CD4-positive, alpha-beta T cell treated with Interleukin-6 for 4 hours (primary cell): ENCODE results near the gene BCAT1.

Experiments used
- DNase-seq: peaks from one replicate; pipeline ENCODE4 v3.0.0-alpha.2; 2020; ENCODE audit warnings: mixed read lengths

BCAT1 gene

DNA sequence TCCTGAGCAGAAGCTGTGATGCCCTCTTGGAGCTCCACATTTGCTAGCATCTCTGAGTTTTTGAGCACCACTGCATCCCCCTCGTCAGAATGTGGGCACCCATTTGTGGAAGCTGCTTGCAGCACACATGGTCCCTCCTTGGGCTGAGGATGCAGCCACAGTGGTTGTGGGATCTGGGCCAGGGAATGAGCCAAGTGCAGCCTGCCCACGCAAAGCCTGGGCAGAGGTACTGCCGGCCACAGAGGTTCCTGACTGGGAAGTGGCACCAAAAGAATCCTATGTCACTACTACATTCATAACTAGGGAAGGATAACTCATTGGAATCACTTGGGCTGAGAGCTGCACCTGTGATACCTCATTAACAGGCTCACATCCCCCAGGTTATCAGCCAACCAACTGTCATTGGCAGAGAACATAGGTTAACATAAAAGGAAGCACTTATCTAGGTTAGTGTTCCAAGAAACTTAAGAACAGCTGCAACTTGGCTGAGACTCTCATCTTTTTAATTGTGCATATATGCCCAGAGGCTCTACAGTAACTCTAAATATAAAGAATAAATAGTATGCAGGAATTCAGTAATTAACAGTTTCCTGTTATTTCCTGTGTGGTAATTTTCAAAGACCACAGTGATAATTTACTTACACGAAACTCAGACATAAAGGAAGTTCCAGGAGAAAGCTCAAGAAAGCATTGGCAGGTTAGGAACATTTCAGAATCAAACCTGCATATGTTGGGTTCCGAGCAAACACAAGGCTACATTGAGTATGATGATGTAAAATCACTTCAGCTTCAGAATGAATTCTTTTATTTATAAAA lies 145.3 kb downstream of the BCAT1 start:
- no peak for DNase-seq

DNA sequence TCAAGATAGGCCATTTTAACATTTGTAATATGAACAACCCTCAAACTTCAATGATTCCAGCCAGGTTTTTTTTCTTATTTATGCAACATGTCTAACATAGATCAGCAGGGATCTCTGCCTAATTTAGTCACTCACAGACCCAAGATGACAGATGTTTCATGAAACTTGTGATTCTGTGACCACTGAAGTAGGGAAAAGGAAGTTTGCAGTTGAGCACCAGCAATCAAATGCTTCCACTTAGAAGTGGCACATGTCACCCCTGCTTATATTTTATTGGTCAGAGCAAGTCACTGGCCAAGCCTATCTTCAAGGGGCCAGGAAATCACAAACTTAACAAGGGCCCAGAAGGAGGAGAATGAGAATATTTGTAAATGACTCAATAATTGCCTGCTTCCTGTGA lies 150.6 kb downstream of the BCAT1 start:
- no peak for DNase-seq

DNA sequence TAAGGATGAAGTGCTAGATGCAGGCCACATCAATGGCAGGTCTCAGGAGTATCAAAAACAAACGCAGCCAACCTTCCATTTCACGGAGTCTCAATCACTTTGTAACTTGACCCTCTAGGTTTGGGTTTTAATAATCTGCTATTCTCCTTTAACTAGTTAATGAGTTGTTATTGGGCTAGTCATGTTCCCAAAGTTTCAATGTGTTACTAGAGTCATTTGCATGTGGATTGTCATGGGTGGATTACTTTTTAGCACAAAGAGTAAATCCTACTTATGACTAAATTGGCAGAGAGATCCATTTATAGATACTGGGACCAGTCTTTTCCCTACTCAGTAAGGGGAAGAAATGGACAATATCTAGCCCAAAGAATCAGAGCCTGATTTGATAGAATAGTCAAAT lies 151.0 kb downstream of the BCAT1 start:
- no peak for DNase-seq

DNA sequence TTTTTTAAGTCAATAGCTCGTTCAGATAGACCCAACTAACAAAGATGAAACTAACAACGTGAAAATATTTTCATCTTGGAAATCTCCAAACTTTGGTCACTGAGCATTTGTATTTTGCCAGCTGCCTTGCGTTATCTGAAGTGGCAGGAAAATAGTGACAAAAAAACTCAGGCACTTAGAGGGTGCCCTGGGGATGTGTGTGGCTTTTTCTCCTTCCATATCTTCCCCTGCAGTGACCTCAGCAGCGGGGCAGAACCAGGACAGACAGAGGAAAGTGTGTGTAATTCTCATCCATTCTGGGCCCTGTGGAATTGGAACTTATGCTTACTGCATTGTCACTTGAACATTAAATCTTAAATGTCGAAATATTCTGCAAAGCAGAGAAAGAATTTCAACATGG lies 152.0 kb downstream of the BCAT1 start:
- no peak for DNase-seq

DNA sequence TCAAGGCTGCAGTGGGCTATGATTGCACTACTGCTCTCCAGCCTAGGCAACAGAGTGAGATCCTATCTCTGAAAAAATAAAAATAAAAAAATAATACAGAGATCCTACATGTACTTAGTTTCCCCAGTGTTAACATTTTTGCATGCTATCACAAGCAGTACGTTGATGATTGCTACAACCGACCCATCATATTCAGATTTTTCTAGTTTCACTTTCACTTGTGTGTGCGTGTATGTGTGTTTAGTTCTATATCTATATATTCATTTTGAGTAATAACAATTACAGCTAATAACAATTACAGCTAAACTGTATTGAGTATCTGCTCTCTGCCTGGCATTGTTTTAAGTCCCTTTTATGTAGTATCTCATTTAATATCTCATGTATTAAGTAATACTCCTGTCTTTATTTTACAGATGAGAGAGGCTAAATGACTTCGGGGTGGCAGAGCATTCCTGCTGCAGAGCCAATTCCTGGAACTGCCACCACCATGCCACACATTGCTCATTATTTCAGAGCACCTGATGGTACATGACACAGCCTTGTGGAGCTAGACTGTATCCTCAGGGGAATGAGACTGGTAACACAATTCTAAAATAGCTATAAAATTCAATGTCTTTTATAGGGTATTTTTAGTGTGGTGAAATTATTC lies 153.1 kb downstream of the BCAT1 start:
- peak; percentile 3 for DNase-seq

DNA sequence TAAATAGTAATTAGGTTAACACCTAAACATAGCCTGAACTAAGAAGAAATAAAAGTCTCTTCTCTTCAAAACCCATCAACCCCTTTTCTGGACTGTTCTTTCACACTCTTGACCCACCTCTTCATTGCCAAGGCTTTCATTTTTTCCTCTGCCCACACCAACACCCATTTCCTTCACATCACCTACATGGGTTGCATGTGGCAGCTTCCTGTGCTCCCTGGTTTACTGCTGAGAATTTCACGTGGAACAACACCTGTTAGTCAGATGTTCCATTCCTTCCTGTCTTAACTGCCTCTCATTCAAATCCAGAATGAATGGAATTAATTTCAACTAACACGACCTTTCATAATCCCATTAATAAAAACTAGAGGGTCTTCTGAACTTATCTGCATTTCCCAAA lies 157.3 kb downstream of the BCAT1 start:
- DNase-seq, result no peak

DNA sequence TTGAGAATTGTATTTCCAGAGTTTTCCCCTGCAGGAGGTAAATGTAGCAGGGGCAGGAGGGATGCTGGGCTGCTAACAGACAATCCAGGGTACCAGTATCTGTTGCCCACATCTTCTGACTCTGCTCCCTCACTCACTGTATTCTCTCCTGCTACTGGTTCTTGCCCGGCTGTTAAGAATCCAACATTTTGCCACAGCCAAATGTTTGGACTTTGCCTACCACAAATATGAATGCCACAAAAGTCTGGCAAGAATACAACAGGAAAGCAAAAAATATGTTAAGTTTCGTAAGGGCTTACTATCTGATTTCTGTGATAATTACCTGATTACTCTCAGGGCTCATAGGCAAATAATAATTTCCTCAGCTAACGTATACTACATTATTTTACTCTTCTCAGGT lies 160.0 kb downstream of the BCAT1 start:
- no peak for DNase-seq

DNA sequence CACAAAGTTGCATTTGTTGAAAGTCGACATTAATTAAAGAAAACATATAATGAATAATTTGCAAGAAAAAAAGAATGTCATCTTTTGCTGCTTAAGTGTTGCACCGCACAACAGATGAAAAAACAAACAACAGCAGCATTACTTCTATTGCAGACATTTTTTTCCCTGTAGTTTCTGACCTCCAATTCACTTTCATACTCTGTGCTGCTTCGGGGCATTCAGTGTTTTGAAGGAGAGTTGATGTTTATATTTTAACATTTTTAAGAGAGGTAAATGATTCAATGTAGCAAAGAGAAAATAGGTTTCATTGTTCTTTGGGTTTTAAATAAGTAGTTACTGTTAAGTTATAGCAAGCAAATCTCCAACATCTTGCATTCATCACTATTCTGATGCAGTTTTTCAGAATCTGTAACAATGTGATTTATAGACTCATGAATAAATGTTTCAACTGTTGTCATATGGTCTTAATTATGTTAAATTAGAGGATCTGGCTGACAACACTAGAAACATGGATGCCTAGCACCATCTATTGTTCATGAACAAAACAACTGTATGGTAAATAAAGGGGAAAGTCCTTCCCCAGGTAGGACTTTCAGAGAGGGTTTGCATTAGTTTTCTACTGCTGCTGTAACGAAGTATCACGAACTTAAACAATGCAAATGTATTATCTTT lies 168.1 kb downstream of the BCAT1 start:
- no peak for DNase-seq

DNA sequence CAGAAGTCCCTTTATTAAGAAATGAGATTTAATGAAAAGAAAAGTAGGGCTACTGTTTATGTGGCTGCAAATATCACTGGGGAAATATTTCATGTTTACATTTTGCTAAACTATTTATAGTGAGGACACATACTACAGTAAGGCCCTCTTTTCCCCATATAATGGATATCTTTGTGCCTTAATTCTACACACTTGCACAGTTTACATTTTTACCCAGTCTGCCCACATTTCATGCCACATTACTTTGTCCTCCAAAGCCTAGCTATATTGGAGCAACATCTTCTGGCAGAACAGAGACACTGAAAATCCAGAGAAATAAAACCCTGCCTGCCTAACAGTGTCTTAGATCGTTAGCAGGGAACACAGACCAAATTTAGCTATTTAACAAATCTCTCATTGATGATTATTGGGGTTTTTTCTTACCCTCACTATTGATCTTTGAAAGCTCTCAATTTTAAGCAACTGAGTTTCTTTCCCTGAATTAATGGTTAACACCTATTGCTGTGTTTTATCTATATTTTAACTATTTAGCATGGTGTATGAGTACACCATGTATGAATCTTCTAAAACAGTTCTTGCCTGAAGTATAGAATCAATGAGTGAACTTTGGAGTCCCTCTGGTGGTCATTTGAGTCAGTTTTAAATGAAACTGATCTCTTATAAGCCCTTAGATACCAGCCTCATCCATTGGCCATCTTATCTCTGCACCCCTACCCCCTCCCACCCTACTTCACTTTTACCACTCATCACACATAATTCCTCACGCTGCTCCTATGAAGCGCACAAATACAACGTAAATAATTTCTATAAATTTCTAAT lies 170.2 kb downstream of the BCAT1 start:
- DNase-seq, result no peak

DNA sequence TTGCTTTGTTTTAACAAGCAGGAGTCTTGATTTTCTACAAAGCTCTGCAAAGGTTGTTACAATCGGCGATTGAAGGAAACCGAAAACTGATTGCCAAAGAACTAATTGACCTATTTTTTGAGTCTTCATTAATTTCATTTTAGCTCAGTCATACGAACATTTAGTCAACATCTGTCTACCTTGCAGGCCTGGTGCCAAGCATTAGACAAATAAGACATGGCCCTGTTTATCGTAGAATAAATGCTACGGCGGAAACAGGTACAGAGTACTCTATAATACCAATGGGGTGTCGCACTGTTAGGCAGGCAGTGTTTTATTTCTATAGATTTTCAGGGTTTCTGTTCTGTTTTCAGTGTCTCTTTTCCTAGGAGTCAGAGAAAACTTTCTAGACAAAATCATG lies 171.5 kb downstream of the BCAT1 start:
- DNase-seq, result no peak

DNA sequence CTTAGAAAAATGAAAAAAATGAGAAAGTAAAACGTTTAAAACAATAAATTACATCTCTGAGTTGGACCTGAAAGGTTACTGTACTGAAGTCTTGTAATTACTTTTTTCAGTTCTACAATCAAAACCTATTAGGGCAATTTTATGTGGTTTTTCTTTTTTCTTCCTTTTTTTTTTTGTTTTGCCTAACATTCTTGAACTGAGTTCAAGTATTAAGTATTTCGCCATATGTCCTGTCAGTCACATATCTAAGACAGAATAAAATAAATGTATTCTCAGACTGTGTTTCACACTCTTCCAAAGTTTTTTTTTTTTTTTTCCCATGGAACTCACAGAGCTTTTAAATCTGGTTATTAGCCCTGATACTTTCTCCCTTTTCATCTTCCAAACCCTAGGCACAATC lies 172.0 kb downstream of the BCAT1 start:
- DNase-seq, result no peak

DNA sequence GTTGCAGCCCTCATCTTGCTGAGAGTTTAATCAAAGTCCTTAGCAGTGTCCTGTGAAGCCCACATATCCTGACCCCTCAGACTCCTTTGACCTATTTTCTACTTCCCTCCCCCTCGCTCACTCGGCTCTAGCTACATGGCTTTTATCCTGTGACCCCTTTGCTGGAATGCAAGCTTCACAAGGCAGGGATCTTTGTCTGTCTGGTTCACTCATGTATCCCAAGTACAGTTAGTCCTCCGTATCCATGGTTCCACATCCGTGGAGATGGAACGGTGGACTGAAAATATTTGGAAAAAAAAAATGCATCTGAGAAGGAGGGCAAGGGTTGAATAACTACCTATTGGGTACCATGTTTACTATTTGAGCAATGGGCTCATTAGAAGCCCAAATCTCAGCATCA lies 173.8 kb downstream of the BCAT1 start:
- DNase-seq, result no peak

DNA sequence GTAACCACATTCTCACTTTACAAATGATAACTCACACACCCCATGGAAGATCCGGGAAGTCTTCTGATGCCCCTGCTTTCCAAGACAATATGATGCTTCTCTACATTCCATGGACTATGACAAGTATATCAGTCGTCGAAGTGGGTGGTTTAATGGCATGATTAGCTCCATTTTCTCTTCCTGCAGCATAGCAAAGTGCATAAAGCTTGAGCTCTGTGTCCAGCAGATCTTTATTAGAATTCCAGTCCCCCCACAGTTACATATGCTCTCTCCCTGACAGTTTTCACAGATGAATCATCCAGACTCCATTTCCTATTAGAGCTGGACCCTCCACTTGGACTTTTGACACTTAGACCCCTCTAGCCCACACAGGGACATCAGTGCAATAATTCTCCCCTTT lies 174.9 kb downstream of the BCAT1 start:
- no peak for DNase-seq

DNA sequence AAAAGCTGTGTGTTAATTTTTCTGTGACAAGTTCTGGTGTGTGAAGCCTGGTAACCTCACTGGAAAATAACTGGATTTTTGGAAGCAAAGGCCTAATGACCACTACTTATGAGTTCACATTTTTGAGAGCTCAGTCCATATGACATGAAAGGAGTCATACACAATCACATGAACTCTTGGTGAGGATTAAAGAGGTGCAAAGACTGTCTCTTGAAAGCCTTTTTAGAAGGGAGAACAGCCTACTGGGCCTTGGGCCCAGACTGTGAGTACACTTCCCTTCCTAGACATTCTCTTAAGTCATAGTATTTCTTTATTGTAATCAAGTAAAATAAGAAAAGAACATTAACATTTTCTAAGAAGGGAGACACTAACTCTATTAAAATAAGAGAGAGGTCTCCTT lies 176.1 kb downstream of the BCAT1 start:
- no peak for DNase-seq

DNA sequence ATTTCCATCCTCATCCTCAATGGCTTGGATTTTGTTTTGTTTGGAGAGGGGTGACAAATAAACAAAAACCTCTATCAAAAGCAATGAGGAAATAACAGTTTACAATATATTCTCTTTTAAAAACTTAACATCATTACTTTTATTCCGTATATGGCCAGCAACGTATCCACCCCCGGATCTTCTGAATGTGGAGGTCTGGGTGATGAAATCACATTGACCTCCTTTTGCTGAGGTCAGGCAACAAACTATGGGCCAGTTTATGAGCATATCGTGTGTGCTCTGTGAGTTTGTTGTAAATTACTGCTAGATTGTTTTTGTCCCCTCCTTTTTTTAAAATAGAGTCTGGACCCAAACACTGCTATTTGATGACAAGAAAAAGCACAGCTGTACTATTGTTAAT lies 178.1 kb downstream of the BCAT1 start:
- DNase-seq, result no peak

DNA sequence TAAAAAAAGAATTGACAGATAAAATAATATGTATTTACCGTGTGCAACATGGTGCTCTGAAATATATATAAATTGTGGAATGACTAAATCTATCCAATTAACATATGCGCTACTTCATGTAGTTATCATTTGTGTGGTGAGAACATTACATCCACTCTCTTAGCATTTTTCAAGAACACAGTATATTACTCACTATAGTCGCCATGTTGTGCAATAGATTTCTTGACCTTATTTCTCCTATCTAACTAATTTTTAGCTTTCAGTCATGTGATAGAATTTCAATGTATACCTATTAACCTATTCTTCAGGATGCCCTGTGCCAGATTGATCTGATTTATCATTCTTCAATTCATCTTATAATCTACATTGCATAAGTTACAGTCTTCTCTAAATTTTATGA lies 178.6 kb downstream of the BCAT1 start:
- no peak for DNase-seq

DNA sequence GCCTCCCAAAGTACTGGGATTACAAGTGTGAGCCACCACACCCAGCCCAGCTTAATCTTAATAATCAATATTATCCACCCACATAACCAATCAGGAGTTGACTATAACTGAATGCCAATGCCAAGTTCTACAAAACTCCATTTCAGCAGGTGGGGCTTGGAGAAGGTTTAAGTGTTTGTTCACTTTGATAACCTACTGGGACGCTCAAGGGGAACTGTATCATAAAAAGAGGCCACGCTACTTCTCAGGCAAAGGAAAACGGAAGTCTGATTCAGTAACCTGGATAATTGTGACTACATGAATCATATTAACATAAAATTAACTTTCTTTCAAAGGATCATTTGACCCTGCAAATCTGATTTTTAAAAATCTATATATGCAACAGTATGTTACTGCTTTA lies 179.2 kb downstream of the BCAT1 start:
- DNase-seq, result no peak

DNA sequence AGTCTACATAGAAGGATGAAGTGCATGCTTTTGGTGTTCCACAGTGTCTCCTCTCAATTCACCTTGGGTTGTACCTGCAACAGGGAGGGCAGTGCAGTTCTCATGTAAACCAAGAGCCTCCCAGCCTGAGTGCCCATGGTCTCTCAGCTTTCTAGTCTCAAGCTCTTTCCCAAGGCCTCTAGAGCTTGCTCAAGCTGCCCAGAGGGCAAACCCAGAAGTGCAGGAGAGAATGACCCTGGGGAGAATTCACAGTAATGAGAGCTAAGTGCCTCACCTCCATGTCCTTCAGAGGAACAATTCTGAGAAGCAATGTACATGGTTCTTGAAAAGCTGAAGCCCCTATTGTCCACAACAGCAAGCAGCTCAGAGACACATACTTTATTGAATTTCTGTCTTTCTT lies 180.5 kb downstream of the BCAT1 start:
- no peak for DNase-seq

DNA sequence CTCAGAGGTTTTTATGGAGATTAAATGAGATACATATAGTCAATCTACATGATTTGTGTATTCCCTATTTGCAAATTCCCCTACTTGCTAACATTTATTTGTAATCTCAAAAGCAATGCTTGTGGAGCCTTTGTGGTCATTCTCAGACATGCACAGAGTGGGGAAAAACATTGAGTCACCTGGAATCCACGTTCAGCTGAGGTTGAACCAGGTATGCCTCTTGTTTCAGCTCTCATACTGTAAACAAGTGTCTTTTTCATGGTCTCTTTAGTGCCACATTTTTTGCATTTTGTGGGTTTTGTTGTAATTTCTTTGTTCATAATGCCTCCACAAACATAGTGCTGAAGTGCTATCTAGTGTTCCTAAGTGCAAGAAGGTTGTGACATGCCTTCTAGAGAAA lies 181.9 kb downstream of the BCAT1 start:
- no peak for DNase-seq

DNA sequence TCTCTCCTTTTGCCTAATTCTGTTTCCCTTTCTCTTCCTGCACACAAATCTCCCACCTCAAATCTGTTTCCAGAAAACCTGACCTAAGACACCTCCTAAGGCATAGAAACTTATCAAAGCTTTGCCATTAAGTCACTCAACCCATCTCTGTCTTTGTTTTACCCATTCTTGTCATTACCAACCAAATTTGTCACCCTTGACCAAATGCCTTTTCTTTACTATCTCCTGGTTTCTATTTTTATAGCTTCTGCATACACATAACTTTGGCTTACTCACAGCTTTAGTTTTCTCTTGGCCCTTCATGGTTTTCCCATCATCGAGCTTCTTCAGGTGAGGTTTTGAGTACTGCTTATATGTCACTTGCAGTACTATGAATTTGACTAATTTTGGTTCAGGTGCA lies 184.2 kb downstream of the BCAT1 start:
- DNase-seq, result no peak

DNA sequence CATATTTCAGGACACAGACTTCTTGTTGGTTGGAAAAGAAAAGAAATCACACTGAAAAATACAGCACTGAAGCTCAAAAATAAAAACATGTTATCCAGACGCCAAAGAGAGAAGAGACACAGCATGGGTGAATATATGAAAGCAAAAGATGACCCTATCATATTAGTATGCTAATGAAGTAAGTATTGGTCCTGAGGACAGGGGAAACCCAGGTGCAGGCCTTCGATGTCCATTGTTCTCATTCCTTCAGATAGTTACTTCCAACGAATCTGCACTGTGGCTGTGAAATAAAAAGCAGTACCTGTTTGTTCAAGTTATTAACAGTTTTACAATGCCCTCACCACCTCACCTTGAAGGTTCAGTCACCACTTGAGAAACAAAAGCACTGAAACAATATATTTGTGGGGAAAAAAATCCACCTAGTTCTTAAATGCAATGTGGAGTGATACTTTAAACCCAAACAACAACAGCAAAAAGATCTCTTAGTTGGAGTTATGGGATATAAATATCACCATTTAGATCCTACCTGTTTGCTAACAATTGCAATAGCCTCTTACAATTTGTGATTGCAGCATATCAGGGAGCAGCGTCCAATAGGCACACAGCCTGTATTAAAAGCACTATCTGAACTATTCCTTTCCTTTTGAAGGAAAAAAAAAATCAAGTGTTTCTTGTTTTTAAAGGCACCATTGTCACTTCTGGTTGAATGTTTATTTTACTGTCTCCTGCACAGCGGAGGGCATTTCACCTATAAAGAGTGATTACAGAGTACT lies 188.1 kb downstream of the BCAT1 start:
- DNase-seq, result no peak

DNA sequence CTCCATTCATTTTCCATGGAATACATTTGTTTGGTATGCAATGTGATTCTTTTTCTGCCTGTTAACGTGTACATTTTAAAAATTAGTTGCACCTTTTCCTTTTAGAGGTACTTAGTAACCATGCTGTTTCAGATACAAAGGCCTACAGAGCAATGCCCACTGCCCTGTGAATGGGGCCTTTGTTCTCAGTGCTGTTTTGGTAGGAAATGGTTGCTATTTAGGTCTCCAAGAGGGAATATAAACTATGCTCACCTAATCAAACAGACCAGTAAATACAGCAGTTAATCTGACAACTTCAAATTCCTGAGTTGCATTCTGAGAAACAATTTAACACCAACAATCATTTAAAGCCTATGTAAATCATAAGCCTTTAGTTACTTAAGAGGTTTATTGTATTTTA lies 188.7 kb downstream of the BCAT1 start:
- no peak for DNase-seq
